ENCODE data around the gene HOGA1.
"Not testable (repeated sequence)": the region's sequence is repeated elsewhere in the genome, so short reads cannot be mapped to it uniquely, and the experiment has no call there.

Gene HOGA1
- total RNA-seq = 0 reads per million in 2 donors

GRCh38 chr10:97584060-97584797, at the start of gene HOGA1:
TSS of gene HOGA1 (plus strand) at chr10:97584389. CDS start at chr10:97584704, 315 bp downstream.
- no peak for DNase-seq

- DNase-seq = no peak
Measured at GRCh38 chr10:97534746-97535367, 49.3 kb upstream of the HOGA1 start.

GRCh38 chr10:97537186-97537869, 46.9 kb upstream of the HOGA1 start:
- DNase-seq = no peak

- no peak for DNase-seq
Measured at GRCh38 chr10:97538411-97538810, 45.8 kb upstream of the HOGA1 start.

- DNase-seq = no peak
Measured at GRCh38 chr10:97538839-97539238, 45.4 kb upstream of the HOGA1 start.

GRCh38 chr10:97539523-97540200, 44.5 kb upstream of the HOGA1 start:
- no peak for DNase-seq

- DNase-seq = no peak
Measured at GRCh38 chr10:97540669-97541500, 43.3 kb upstream of the HOGA1 start.

GRCh38 chr10:97542169-97543024, 41.8 kb upstream of the HOGA1 start:
- DNase-seq = no peak

GRCh38 chr10:97543025-97543546, 41.1 kb upstream of the HOGA1 start:
- DNase-seq = no peak

- DNase-seq = no peak
Measured at GRCh38 chr10:97546456-97547270, 37.5 kb upstream of the HOGA1 start.

- DNase-seq = no peak
Measured at GRCh38 chr10:97547271-97547600, 37.0 kb upstream of the HOGA1 start.

GRCh38 chr10:97547962-97548361, 36.2 kb upstream of the HOGA1 start:
- no peak for DNase-seq

- DNase-seq = no peak
Measured at GRCh38 chr10:97548828-97549455, 35.2 kb upstream of the HOGA1 start.

- no peak for DNase-seq
Measured at GRCh38 chr10:97549587-97550322, 34.4 kb upstream of the HOGA1 start.

GRCh38 chr10:97550336-97551149, 33.6 kb upstream of the HOGA1 start:
- no peak for DNase-seq

- no peak for DNase-seq
Measured at GRCh38 chr10:97551271-97551670, 32.9 kb upstream of the HOGA1 start.

- DNase-seq = peak; percentile 25
Measured at GRCh38 chr10:97553575-97554031, 30.6 kb upstream of the HOGA1 start.

- not testable (repeated sequence) for DNase-seq
Measured at GRCh38 chr10:97554336-97554735, 29.9 kb upstream of the HOGA1 start.

All from T-helper 9 cell (primary cell).